Right renal pelvis (tissue), 4 donors: ENCODE data around the gene RXRA. TPM values are rescaled to one million over a fixed set of nuclear protein-coding genes. Genes with fewer than 3 reads are reported as not detected.

Experiments
- DNase-seq, 4 donors: peaks; one replicate each; pipeline ENCODE4 v3.0.0-alpha.2; 2013; ENCODE audit warnings: low read depth in 4 of 4, low spot score in 3 of 4, missing footprints in 1 of 4
- polyA plus RNA-seq, 4 donors: library from polyadenylated mRNA; unstranded; fragments of 120-200 nt; gene quantifications; one replicate each; pipeline ENCODE4 v1.2.1, GENCODE V29; 2013; ENCODE audit not compliant: insufficient read length in 4 of 4

Gene RXRA
- polyA plus RNA-seq, 4 donors: 42.5 to 56.0 (median 46.7) TPM

DNA sequence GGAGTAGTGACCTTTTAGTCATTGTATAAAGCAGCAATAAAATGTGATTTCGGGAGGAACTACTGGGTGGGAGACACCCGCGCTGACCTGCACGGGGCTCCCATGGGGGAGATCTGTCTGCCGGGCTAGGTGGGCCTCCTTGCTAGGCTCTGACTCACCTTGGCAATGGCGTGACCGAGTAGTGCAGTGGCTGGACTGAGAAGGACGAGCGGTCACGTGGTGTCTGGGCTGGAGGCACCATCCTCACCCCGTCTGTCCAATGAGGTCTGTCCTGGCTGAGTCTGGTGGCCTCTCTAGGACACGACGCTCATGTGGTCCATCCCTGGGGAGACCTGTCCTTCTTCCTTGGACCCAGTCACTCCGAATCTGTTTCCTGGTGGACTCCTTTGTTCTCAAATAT is 151.7 kb downstream of the RXRA start:
- DNase-seq: no peak

DNA sequence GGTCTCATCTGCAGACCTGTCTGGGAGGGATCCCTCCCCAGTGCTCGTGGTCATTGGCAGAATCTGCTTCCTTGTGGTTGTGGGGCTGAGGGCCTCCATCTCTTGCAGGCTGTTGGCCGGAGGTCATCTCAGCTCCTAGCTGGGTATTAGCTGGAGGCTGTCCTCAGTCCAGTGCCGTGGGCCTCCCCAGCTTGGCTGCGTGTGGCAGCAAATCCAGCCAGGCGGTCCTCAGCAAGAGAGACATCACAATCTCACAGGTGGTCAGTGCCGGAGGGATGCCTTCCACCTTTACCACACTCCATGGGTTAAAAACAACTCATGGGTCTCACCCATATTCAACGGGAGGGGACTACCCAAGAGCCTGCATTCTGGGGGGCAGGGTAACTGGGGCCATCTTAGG is 155.5 kb downstream of the RXRA start:
- DNase-seq: no peak

DNA sequence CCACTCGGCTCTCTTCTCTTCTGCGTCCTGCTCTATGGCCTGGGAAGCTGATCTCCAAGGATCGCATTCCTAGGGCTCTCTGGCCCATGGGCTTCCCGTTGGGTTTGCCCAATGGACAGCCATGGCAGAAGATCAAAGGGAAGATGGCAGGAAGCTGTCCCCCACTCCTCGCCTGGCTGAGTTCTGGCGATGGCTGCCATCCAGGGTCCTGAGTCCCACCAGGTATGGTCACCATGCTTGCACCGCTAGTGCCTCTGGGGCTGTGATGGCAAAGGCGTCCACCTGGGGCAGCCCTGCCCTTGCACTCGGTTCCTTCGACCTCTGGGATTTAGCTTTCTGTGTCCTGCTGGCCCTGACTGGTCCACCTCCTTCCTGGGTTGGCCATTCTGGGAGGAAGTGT is 156.0 kb downstream of the RXRA start:
- no peak for DNase-seq

DNA sequence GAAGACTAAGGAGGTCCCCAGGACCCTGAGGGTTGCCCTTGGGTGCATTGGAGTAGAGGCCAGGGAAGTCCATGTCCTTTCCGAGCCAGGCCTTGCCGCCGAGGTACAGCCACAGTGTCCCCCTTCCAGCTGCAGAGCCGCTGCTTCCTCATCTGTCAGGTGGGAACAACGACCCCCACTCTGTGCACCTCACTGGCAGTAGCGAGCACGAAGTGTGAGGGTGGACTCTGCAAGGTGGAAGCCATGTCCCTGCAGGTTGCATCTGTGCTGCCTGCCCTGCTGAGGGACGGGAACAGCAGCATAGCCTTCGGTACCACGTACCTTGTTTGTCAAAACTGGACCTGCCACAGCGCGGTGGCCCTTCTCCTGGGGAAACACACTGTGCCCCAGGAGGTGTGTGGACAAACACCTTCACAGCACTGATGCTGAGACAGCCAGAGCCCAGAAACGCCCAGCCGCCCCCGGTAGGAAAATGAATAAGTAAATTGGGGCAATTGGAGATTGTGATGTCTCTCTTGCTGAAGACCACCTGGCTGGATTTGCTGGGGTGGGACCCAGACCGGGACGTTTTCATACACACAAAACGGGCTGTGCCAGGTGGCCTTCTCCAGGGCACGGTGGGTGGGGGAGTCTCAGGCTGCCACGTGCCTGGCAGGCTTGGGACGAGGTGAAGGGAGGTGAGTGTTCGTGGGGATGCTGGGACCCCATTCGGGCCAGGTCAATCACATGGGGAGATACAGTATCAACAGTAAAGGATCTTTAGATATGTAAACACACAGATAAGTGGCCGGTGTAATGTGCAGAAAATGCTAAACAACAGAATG is 157.3 kb downstream of the RXRA start:
- no peak for DNase-seq

DNA sequence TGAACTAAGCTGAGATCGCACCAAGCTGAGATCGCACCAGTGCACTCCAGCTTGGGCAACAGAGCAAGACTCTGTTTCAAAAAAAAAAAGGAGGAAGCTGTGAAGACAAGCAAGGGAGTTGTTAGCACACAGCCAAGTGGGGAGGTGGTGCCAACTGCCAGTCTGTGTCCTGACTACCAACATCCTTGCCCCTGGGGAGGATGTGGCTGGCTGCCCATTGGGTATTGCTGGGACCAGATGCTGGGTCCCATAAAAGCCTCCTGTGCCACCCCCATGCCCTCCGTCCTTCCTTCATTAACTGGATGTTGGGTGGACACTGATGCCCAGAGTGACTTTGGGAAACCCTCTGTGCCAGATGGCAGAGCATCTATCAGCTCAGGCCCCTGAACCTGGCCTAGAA is 158.2 kb downstream of the RXRA start:
- no peak for DNase-seq

DNA sequence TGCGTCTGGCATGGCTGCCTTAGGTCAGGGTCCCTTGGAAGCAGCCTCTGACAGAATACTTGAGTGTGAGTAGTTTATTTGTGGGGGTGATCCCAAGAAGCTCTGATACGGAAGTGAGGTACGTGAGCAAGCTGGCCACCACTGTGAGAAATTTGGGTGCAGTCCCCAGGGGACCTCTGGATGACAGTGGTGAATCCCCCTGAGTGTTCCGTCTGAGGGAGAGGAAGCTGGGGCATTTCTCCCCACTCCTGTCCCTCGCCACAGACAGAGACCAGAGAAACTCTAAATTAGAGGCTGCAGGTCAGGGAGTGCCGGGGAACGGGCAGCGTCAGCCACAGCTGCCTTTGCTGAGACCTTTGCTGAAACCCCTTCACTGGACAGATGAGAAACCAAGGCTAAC is 159.4 kb downstream of the RXRA start:
- DNase-seq: no peak

DNA sequence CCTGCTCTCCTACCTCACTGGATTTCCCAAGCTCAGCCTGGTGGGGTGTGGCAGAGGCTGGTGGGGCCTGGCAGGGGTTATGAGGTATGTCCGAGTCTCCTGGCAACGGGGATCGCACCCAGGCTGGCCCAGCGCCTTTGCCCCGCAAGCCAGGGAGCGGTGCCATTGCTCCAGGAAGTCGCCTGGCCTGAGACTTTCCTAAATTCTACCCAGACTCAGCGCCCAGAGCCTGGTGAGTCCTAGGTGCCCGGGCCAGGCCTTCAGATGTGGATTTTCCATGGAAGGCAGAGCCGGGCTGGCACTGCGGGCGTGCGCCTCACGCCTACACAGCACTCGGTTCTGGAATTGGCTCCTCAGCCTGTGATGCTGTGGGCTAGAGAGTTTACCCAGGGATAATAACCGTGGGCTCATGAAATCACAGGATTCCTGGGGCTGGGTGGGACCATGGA is 159.9 kb downstream of the RXRA start:
- no peak for DNase-seq

DNA sequence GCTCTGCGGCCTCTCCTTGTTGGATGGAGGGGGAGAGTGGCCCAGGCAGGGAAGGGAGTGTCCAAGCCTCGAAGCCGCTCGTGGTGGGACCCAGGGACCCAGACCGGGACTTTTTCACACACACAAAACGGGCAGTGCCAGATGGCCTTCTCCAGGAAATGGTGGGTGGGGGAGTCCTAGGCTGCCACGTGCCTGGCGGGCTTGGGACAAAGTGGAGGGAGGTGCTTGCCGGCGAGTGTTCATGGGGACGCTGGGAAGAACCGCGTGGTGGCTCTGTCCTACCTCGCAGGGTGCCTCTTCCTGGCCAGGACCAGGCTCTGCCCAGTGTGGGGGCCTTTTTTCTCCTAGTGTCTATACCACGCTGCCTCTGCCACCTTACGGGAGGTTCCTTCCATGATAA is 160.3 kb downstream of the RXRA start:
- no peak for DNase-seq

Other genes with a start within 250 kb of the RXRA start
- 10 to 100 TPM; 38.8 to 41.1 (median 39.1) TPM for gene WDR5, start 190.4 kb upstream of the RXRA start, polyA plus RNA-seq
- gene RNU6ATAC, start 161.9 kb upstream of the RXRA start, polyA plus RNA-seq: not detected